ENCODE results near the gene SELENON. TPM values are rescaled to one million over a fixed set of nuclear protein-coding genes. Genes with fewer than 3 reads are reported as not detected.

The SELENON gene
- total and polyA plus RNA-seq, 2 of the 13 experiments (the other 11 are each of a cell fraction or from before 2014, with no cell fraction given), result 3.8 to 8.0 TPM

GRCh38 chr1:25858906-25859789 is 59.2 kb downstream of the SELENON start, which contains the start of gene AUNIP (continued):
- TF ChIP-seq SOX6 (IDR thresholded peaks at IDR 0.05) (no peak), SOX6 (CRISPR knock-in tag; IDR thresholded peaks at IDR 0.05) (peak; percentile 37; the same call in 1 of the 2 replicates), GATAD1 (CRISPR knock-in tag; IDR thresholded peaks at IDR 0.05) (peak; percentile 62), POLR2A (IDR thresholded peaks at IDR 0.05; ENCODE audit: insufficient read depth in 1 of 2, low read depth in 2 of 2, low read length in 2 of 2) (peak; percentile 77 to 94), ZNF652 (CRISPR knock-in tag; IDR thresholded peaks at IDR 0.05; ENCODE audit: borderline replicate concordance, low read depth) (no peak), KDM1A (CRISPR knock-in tag; IDR thresholded peaks at IDR 0.05) (no peak), KMT2A (CRISPR knock-in tag; IDR thresholded peaks at IDR 0.05) (peak; percentile 87), ZNF567 (CRISPR knock-in tag; IDR thresholded peaks at IDR 0.05; ENCODE audit: borderline replicate concordance) (no peak), ZSCAN12 (CRISPR knock-in tag; IDR thresholded peaks at IDR 0.05) (no peak), HMG20B (CRISPR knock-in tag; conservative IDR thresholded peaks at IDR 0.05) (no peak), MLXIP (CRISPR knock-in tag; IDR thresholded peaks at IDR 0.05; ENCODE audit: borderline replicate concordance) (peak; percentile 85; the same call in 1 of the 2 replicates), ZNF331 (CRISPR knock-in tag; IDR thresholded peaks at IDR 0.05) (peak; percentile 50), ZBTB40 (IDR thresholded peaks at IDR 0.05) (no peak), ZBTB40 (CRISPR knock-in tag; IDR thresholded peaks at IDR 0.05) (0 out of 2 replicates have a peak, but pooled peaks have one; percentile 4), ZNF570 (CRISPR knock-in tag; IDR thresholded peaks at IDR 0.05; ENCODE audit: borderline replicate concordance) (no peak), ATF7-NPFF (CRISPR knock-in tag; IDR thresholded peaks at IDR 0.05; ENCODE audit: low read depth) (peak; percentile 97)
